Peyer's patch (tissue), 4 donors: ENCODE data around the gene SLC39A10. TPM values are rescaled to one million over a fixed set of nuclear protein-coding genes. Genes with fewer than 3 reads are reported as not detected.

Source experiments
- DNase-seq, 3 donors: peaks; one replicate each; pipeline ENCODE4 v3.0.0-alpha.2; 2017 to 2019
- H3K27ac ChIP-seq, 4 donors: fragments of 200-600 bp; sonication (generic); one replicate each; pipeline ENCODE4 v1.5.1; 2016 to 2019
- H3K27me3 ChIP-seq, 2 donors: fragments of 200-600 bp; sonication (generic); one replicate each; pipeline ENCODE4 v1.5.1; 2019
- H3K36me3 ChIP-seq, 3 donors: fragments of 200-600 bp; sonication (generic); one replicate each; pipeline ENCODE4 v1.5.1; 2016 to 2019
- H3K4me1 ChIP-seq, 4 donors: fragments of 200-600 bp; sonication (generic); one replicate each; pipeline ENCODE4 v1.5.1; 2016 to 2019
- H3K4me3 ChIP-seq, 4 donors: fragments of 200-600 bp; sonication (generic); 1 replicate in 3 of 4; 2 replicates in 1 of 4; pipeline ENCODE4 v1.5.1; 2016 to 2019; ENCODE audit warnings: mild to moderate bottlenecking in 1 of 4
- H3K9me3 ChIP-seq, 4 donors: fragments of 200-600 bp; sonication (generic); one replicate each; pipeline ENCODE4 v1.5.1; 2016 to 2019; ENCODE audit warnings: mild to moderate bottlenecking in 1 of 4
- CTCF ChIP-seq, 6 experiments: fragments of 450-650 bp in 4 of 6; fragments of 200-600 bp in 2 of 6; sonication (generic) in 1 of 6; IDR thresholded peaks; one replicate each; pipeline ENCODE4 v1.5.1; 2017 to 2019; ENCODE audit warnings: antibody characterized with exemption in 6 of 6, mild to moderate bottlenecking in 3 of 6, moderate library complexity in 1 of 6
- POLR2A ChIP-seq, 2 donors: fragments of 450-650 bp; IDR thresholded peaks; one replicate each; pipeline ENCODE4 v1.5.1; 2017; ENCODE audit warnings: antibody characterized with exemption in 2 of 2, mild to moderate bottlenecking in 2 of 2, moderate library complexity in 2 of 2
- total RNA-seq, 4 donors: library from RNA; depleted of rRNA; stranded (reverse); fragments of >200 nt; gene quantifications; one replicate each; pipeline ENCODE4 v1.1.0, GENCODE V29; 2016

Gene SLC39A10
- total RNA-seq, 4 donors from 2014 or later: 6.0 to 30.5 (median 10.3) TPM

GRCh38 chr2:195675783-195676427 is 18.9 kb downstream of the SLC39A10 start:
- Histone ChIP-seq H3K4me1 (no peaks in the 10 kb centered on the region), H3K27ac (no peak overlapping the region), H3K9me3 (no peaks in the 10 kb centered on the region), H3K36me3 (no peaks in the 10 kb centered on the region), H3K27me3 (no peaks in the 10 kb centered on the region), H3K4me3 (no peak overlapping the region)
- no peak for DNase-seq
- TF ChIP-seq CTCF (IDR thresholded peaks at IDR 0.05): no peak
- no peak for TF ChIP-seq POLR2A (IDR thresholded peaks at IDR 0.05)

- no peaks in the 10 kb centered on the region for H3K36me3 ChIP-seq
- no peaks in the 10 kb centered on the region for H3K9me3 ChIP-seq
- no peaks in the 10 kb centered on the region for H3K4me1 ChIP-seq
- no peak for DNase-seq
- H3K27ac ChIP-seq: no peak overlapping the region
- no peaks in the 10 kb centered on the region for H3K27me3 ChIP-seq
- no peak overlapping the region for H3K4me3 ChIP-seq
- no peak for TF ChIP-seq POLR2A (IDR thresholded peaks at IDR 0.05)
- TF ChIP-seq CTCF (IDR thresholded peaks at IDR 0.05): no peak
Observed at GRCh38 chr2:195677290-195677689, 20.3 kb downstream of the SLC39A10 start.

GRCh38 chr2:195677884-195678283 is 20.9 kb downstream of the SLC39A10 start:
- Histone ChIP-seq H3K4me1 (no peaks in the 10 kb centered on the region), H3K27me3 (no peaks in the 10 kb centered on the region), H3K9me3 (no peaks in the 10 kb centered on the region), H3K27ac (no peak overlapping the region), H3K36me3 (no peaks in the 10 kb centered on the region), H3K4me3 (no peak overlapping the region)
- TF ChIP-seq POLR2A (IDR thresholded peaks at IDR 0.05) (no peak), CTCF (IDR thresholded peaks at IDR 0.05) (no peak)
- DNase-seq: no peak

- Histone ChIP-seq H3K36me3 (no peaks in the 10 kb centered on the region), H3K27ac (no peak overlapping the region), H3K9me3 (no peaks in the 10 kb centered on the region), H3K27me3 (no peaks in the 10 kb centered on the region), H3K4me1 (no peaks in the 10 kb centered on the region), H3K4me3 (no peak overlapping the region)
- DNase-seq: no peak
- TF ChIP-seq CTCF (IDR thresholded peaks at IDR 0.05) (no peak), POLR2A (IDR thresholded peaks at IDR 0.05) (no peak)
Observed at GRCh38 chr2:195682077-195682476, 25.1 kb downstream of the SLC39A10 start.

GRCh38 chr2:195683174-195683573 is 26.1 kb downstream of the SLC39A10 start:
- no peaks in the 10 kb centered on the region for H3K27me3 ChIP-seq
- no peaks in the 10 kb centered on the region for H3K36me3 ChIP-seq
- H3K27ac ChIP-seq: no peak overlapping the region
- H3K9me3 ChIP-seq: no peaks in the 10 kb centered on the region
- no peaks in the 10 kb centered on the region for H3K4me1 ChIP-seq
- no peak for TF ChIP-seq POLR2A (IDR thresholded peaks at IDR 0.05)
- TF ChIP-seq CTCF (IDR thresholded peaks at IDR 0.05): no peak
- no peak for DNase-seq
- H3K4me3 ChIP-seq: no peak overlapping the region

- TF ChIP-seq POLR2A (IDR thresholded peaks at IDR 0.05) (no peak), CTCF (IDR thresholded peaks at IDR 0.05) (no peak)
- H3K27me3 ChIP-seq: no peaks in the 10 kb centered on the region
- DNase-seq: no peak
- H3K4me1 ChIP-seq: no peaks in the 10 kb centered on the region
- H3K9me3 ChIP-seq: no peaks in the 10 kb centered on the region
- no peaks in the 10 kb centered on the region for H3K36me3 ChIP-seq
- no peak overlapping the region for H3K4me3 ChIP-seq
- H3K27ac ChIP-seq: no peak overlapping the region
Observed at GRCh38 chr2:195686564-195686963, 29.5 kb downstream of the SLC39A10 start.
